Measurements from ENCODE around the gene TRAK1.
A peak's percentile ranks its signal among the peaks of the same experiment; 100 is the strongest.

TRAK1 gene

DNA sequence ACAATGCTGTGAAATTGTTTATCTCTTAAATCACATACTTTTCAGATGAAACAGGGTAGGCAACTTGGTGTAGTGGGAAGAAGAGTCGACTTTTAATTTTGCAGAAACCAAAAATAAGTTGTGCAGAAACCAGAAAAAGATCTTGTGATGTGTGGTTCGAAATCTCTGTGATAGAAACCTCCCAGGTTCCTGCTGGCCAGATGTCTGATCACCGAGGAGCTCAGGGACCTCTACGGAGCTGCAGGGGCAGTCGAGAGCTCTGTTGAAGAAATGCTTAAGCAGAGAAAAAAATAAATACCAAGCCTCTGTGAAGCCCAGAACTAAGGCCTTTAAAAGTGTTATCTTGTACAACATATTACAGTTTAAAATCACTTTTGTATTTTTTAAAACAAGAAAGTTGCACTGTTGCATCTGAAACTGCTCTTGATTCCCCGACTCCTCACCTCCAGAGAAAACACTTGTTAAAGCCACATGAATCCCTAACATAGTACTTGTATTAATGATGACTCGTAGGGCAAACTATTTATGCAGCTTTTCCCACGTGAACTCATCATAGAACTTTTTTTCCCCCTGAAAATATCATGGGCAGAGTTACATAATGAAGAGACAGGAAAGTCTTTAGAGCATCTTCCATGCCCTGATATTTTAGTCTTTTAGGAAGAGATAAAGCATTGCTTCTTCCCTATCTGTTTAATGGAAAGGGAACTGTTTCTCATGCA is 123.6 kb downstream of the TRAK1 start:
- DNase-seq = no peak

DNA sequence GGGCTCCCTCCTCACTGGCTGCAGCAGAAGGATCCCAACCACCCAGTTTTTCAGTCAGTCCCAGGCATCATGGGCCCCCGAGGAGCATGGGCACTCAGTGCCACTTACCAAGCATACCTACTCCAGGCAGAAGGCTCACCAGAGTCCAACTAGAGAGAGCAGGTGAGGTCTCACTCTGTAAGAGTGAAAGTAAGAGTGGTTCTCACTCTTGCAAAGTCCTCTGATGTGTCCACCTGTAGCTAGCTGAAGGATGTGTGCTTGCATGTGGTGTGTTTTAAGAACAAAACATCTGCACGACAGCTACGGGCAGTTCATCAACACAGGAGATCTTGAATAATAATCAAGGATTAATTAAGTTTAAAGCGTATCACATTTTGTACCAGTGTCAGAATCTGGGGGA is 125.1 kb downstream of the TRAK1 start:
- peak in 1 of 2 donors; percentile 7 for DNase-seq

DNA sequence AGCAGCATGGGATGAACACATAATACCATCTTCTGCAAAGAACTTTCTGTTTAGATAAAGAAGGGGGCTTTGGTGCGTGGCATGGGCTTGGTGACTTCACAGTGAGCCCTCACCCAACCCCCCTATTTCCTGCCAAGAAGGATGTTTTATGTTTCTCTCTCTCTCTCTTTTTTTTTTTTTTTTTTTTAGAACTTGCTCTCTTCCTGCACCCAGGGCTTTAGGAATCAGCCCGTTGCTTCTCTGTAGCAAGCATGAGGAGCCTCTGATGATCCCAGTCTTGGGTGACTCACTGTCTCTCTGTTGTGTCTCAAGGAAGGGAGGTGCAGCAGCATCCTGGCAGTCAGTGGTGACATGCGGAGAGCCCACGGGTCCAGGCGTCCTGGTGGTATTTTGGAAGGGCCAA is 125.8 kb downstream of the TRAK1 start:
- peak; percentile 25 to 28 for DNase-seq

DNA sequence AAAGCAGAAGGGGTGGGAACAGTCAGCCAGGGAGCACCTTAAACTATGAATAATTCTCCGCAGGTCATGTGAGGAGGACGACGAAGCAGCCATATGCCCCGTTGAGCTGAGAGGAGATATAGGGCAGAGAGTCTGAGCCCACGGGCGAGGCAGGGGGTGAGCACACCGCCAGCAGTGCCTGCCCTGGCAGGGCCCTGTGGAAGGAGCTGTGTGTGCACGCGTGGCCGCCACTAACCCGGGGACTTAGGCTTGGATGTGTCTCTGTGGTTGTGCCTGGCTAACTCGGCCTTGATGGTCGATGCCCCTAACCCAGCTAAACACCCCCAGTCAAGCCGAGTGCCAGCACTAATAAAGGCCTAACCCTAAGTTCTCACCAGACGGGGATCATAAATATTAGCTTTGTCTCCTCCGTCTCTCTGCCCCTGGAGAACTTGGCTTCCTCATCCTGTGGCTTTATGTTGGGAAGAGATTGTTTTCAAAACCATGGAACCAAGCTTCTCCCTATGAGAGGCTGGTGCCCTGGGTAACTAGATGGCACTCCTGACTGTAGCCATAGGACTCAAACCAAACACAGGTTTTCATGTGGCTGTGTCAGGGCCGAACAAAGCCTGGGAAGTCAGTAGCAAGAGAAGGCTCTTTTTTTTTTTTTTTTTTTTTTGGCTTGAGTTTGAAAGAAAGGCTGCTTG is 129.4 kb downstream of the TRAK1 start:
- DNase-seq = no peak

DNA sequence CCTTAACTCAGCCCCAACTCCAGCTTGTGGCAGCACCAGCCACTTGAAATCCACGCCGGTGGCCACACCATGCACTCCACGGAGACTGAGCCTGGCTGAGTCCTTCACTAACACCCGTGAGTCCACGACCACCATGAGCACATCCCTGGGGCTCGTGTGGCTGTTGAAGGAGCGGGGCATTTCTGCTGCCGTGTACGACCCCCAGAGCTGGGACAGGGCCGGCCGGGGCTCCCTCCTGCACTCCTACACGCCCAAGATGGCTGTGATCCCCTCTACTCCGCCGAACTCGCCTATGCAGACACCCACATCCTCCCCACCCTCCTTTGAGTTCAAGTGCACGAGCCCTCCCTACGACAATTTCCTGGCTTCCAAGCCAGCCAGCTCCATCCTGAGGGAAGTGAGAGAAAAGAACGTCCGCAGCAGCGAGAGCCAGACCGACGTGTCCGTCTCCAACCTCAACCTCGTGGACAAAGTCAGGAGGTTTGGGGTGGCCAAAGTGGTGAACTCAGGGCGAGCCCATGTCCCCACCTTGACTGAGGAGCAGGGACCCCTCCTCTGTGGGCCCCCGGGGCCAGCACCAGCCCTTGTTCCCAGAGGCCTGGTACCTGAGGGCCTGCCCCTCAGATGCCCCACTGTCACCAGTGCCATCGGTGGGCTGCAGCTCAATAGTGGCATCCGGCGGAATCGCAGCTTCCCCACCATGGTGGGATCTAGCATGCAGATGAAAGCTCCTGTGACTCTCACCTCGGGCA is 132.0 kb downstream of the TRAK1 start:
- no peak for DNase-seq

DNA sequence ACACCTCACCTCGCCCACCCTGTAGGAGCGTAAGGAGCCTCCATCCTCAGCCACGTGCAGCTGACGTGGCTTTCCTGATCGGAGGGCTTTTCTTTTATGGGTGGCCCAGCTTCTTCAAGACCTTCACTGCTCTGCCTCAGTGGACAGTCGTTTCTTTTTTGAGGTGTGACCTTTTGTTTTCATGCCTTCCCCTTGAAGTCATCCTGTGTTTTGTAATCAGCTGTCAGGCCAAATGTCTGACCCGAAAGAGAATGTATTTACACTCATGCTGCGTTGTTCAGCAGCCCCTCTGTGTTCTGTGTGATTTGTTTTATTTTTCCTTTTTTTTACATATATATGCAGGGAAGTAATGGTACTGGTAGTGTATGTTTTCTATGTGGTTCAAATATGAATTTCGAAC is 133.0 kb downstream of the TRAK1 start:
- no peak for DNase-seq

DNA sequence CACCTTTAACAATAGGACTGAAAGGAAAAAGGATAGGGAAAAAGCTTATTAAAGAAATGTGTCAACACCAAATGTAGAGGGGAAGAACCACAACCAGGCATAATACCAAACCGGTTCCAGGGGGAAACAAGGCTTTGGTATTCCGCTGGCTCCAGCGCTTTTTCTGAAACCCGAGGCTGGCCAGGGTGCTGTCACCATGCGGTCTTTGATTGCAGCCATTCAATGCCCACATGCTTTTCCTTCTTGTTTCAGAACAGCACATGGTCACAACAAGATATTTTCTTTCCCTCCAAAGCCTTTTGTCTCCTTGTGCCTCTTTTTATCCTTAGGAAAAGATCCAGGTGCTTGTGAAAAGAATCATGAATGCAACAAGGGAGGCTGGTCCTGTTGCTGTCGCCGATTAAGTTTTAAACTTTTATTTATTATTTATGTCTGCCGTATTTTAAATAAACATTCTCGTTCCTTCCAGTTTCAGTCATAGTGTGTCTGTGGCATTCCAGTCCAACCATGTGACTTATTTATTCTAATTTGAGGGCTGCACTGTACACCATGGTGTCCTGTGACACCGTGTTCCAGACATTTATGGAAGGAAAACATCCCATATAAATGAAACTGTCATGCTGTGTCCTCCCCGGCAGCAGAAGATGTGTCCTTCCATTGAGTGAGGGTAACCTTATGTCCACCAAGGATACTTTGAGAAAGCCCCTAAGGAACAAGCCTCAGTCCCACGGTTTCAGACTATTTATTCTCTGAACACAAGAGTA is 133.7 kb downstream of the TRAK1 start:
- no peak for DNase-seq

DNA sequence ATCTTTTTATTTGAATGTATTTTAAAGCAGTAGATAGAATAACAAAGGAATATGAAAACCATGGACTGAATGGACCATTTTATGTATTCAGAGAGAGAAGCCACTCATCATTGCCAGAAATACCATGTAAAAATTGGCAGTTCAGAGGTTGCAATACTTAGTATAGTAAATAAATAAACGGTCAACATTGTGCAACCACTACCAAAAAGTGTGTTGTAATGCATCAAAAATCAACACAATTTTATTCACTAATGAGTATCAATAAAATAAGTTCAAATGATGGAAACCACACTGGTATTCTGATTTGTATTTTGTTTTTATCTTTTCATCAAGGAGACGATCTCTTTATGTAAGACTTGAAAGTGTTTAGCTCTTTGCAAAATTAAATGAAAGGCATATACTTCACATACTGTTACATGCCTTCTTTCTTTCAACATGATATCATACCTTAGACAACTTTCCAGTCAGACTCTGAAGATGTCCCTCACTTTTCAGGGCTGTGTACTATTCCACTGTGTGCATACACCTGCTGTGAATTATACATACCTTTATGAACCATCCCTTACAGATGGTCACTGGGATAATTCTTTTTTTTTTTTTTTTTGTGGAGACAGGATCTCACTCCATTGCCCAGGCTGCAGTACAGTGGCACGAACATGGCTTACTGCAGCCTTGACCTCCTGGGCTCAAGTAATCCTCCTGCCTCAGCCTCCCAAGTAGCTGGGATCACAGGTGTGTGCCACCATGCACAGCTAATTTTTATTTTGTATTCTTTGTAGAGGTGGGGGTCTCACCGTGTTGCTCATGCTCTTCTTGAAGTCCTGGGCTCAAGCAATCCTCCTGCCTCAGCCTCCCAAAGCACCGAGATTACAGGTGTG is 134.6 kb downstream of the TRAK1 start:
- no peak for DNase-seq

DNA sequence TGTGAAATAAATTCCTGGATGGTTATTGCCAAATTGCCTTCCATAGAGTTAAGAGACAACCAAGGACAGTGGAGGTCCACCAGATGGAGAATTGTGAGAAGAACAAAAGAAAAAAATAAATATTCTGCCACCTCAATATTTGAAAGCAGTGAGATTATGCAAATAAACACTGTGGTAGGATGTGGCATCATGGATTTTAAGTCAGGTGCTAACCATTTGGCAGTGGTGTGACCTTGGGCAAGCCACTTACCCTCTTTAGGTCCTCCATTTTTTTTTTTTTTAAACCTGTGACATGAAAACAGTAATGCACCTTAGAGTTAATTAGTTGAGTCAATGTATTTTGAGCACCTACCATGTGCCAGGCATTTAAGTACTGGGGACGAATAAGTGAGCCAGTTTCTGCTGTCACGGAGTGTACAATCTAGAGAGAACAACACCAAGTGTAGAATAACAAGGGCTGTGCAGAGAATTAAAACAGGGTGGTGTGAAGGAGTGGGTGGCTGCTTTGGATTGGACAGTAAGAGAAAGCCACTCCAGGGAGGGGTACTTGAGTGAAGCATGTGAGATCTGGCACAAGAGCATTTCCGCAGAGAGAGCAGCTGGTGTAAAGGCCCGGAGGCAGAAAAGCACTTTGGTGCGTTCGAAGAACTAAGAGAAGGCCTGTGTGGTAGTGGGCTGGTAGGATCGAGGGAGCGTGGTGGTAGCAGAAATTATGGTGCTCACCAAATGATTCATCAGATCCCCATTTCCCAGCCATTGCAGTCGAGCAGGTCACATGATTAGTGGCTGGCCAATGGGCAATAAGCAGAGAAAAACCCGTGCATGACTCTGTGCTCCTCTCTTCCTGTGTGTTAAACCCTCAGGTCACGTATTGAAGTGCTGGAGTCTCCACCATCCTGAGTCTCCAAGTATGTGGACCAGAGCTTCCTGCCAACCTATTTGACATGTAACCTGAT is 135.6 kb downstream of the TRAK1 start:
- DNase-seq = no peak

DNA sequence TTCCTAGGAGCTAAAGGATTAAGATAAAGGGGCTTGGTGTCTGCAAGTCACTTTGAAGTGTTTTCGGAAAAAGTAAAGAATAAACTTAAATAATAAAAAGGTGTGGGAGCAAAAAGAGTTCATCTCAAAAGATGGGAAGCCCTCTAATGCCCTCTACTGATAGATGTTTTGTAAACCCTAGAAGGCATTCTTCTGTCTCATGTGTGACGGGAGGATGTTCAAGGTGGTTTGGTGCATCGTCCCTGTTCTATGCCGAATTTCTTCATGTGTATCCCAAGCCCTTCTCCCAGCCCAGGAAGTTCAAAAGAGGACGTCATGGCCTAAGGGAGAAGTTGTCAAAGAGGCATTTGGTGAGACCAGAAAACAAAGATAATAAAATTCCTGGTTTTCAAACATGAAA is 137.6 kb downstream of the TRAK1 start:
- DNase-seq = no peak

DNA sequence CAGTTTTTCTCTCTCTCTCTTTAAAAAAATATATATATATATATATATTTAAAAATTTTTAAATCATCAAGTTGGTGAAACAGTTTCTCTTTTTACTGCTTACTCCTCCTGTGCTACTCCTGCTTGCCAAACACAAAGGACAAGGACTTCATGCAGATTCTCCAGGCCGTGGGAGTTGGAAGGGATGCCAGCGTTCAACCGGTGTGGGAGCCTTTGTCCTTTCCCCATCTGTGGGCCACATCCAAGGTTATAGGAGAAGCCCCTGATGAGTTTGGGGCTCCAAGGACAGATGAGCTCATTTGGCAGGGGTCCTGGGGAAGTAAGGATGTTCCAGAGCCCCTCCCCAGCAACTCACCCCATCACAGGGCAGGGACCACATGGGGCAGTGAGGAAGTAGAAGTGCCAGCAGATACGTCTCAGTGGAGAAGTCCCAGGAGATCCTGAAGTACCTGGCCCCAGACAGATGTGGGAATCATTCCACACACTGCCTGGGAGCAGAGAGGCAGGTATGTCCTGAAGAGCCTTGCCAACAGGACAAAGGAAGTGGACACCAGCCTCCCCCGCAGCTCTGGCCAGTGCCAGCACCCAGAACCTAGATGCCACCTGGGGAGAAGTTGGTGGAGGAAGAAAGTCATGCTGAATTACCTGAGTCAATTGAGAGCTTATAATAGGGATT is 138.2 kb downstream of the TRAK1 start:
- DNase-seq = no peak

DNA sequence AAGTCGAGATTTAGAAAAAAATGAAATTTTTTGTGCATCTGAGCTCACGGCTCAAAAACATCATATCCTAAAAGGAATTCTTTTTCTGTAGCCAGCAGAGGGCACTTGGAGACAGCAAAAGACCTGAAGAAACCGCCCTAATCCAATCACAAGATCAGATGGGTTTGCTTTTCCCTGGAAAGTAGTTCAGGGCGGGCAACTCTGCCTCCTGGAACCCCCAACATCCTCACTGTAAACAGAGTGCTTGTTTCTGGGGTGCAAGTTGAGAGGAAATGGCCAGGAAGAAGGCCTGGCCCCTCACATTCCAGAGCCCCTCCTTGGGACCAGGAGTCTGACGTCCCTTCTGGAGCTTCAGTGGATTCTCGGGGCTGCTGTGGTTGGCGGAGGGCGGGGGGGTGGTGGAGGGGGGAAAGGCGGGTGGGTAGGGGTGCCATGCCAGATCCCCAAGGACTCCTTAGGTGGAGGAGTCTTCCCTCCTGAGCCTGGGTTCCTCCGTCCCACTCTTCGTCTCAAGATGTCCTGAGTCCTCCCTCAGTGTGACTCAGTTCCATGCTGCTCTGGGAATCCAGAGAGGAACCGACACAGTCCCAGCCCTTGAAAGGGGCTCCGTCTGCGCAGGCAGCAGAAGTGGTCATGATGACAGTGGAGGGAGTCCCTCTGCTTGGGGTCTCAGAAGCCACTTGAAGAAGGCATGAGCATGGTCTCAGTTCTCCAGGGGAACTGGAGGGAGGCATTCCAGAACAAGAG is 139.0 kb downstream of the TRAK1 start:
- DNase-seq = no peak

DNA sequence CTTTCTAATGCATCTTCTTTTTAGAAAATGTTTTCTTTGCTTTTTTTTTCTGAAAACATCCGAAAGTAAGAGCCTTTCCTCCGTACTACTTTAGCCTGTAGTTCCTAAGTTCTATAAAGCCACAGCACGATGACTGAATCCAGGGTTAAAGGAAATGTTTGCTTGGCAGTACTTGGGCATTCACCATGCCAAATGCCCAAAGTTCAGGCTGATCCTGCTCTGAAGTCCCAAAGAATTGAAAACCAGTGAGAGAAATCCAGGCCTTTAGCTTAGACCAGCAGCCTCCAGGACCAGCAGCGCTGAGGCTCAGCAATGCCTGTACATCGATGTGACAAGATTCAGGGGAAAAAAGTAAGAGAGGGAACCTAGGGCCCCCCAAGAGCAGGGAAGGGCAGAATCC is 139.7 kb downstream of the TRAK1 start:
- no peak for DNase-seq

DNA sequence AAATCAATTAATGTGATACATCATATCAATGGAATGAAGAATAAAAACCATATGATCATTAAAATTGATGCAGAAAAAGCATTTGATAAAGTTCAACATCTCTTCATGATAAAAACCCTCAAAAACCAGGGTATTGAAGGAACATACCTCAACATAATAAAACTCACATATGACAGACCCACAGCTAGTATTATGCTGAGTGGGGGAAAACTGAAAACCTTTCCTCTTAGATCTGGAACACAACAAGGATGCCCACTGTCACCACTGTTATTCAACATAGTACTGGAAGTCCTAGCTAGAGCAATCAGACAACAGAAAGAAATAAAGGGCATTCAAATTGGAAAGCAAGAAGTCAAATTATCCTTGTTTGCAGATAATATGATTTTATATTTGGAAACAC is 144.4 kb downstream of the TRAK1 start:
- no peak for DNase-seq

DNA sequence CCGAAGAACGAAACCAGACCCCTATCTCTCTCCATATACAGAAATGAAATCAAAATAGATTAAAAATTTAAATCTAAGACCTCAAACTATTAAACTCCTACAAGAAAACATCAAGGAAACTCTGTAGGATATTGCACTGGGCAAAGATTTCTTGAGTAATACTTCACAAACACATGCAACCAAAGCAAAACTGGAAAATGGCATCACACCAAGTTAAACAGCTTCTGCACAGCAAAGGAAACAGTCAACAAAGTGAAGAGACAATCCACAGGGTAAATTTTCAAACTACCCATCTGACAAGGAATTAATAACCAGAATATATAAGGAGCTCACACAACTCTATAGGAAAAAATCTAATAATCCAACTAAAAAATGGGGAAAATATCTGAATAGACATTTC is 145.5 kb downstream of the TRAK1 start:
- DNase-seq = no peak

DNA sequence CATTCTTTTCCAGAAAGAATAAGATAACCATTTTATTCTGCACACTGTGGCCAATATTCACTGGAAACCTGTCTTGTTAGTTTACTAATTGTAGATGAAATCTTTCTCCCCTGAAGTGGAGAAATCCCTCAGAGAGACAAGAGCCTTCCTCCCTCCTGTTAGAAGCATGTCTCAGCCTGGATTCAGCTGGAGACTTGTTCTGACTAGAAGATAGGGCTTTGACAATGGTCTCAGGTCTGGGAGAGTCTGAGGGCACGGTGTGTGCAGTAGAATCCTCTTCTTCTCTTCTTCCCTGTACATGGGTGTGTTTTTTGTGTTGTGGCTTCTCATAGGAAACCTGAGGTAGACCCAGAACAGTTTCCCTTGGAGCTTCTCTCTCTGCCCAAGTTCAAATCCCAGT is 154.9 kb downstream of the TRAK1 start:
- DNase-seq = no peak

DNA sequence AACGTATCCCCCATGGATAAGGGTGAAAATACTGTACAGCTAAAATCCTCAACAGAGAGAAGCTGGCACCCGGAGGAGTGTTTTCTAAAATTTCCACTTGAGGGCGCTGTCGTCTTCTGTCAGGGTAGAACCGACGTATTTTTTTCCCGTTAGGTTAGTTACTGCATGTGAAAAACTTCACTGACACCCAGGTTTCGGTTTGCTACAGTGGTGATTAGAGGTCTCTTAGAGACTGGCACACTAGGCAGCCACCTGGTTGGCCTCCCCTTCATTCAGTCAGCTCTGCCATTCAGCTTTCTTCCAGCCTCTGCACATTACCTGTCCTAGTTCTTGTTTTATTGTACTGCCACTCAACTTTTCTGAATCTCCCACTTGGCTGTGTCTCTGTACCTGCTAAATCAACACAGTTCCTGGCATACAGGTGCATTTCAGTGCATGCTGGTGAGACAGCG is 156.4 kb downstream of the TRAK1 start:
- peak; percentile 37 to 65 for DNase-seq

DNA sequence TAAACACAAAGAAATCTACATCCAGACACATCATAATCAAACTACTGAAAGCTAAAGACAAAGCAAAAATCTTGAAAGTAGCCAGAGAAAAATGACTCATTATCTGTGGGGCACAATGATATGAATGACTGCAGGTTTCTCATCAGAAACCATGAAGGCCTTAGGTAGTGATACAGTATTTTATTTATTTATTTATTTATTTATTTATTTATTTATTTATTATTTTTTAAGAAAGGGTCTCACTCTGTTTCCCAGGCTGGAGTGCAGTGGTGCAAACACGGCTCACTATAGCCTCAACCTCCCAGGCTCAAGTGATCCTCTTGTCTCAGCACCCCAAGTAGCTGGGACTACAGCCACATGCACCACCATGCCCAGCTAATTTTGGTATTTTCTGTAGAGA is 159.6 kb downstream of the TRAK1 start:
- no peak for DNase-seq

DNA sequence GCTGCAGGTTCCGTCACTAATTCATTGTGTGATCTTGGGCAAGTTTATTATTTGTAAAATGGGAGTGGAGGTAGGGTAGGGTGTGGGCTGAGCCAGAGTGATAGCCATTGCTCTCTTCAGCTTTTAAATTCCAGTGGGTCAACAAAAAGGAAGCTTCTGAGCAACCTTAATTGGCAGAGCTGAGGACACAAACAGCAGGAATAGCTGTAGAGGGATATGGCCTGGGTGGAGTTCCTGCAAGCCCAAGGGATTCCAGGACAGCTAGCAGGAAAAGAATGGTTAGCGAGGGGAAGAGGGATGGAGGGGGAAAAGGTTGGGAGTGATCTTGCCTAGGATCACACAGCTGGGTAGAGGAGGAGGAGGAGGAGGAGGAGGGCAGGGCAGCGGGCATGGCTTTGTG is 163.4 kb downstream of the TRAK1 start:
- DNase-seq = no peak
